Neural cell (in vitro differentiated cells): Measurements from ENCODE around the gene BICRA. TPM values are rescaled to one million over a fixed set of nuclear protein-coding genes. Genes with fewer than 3 reads are reported as not detected.
"Not testable (repeated sequence)": the region's sequence is repeated elsewhere in the genome, so short reads cannot be mapped to it uniquely, and the experiment has no call there.

Experiments used
- H2AFZ ChIP-seq: fragments of 200-600, 300-800 bp; sonication (generic), shearing (Covaris generic); 2 replicates; pipeline ENCODE4 v1.6.0; 2014; ENCODE audit warnings: low read depth, mild to moderate bottlenecking, antibody characterized with exemption, low read length, moderate library complexity
- H3F3A ChIP-seq: fragments of 200-600 bp; shearing (Covaris generic); 2 replicates; pipeline ENCODE4 v1.6.1; 2016; ENCODE audit warnings: mild to moderate bottlenecking, moderate library complexity, mixed read lengths, antibody characterized with exemption, low read length; ENCODE audit not compliant: insufficient read depth, poor library complexity, severe bottlenecking
- H3K27ac ChIP-seq: fragments of 200-600, 300-800 bp; sonication (generic), shearing (Covaris generic); 2 replicates; pipeline ENCODE4 v1.5.1; 2014; ENCODE audit warnings: mild to moderate bottlenecking, low read length, moderate library complexity
- H3K27me3 ChIP-seq: fragments of 300-800, 200-600 bp; sonication (generic), shearing (Covaris generic); 2 replicates; pipeline ENCODE4 v1.6.0; 2014; ENCODE audit warnings: mild to moderate bottlenecking, low read depth, low read length, moderate library complexity; ENCODE audit not compliant: insufficient read depth
- H3K36me3 ChIP-seq: fragments of 300-800, 200-600 bp; sonication (generic), shearing (Covaris generic); 2 replicates; pipeline ENCODE4 v1.5.1; 2014; ENCODE audit warnings: mild to moderate bottlenecking, antibody characterized with exemption, low read length, moderate library complexity; ENCODE audit not compliant: insufficient read depth
- H3K4me2 ChIP-seq: fragments of 300-800, 200-600 bp; sonication (generic), shearing (Covaris generic); 2 replicates; pipeline ENCODE4 v1.6.0; 2014; ENCODE audit warnings: mild to moderate bottlenecking, low read length
- H3K4me3 ChIP-seq: fragments of 300-800, 200-600 bp; sonication (generic), shearing (Covaris generic); 2 replicates; pipeline ENCODE4 v1.5.1; 2014; ENCODE audit warnings: mild to moderate bottlenecking, low read length, moderate library complexity
- H3K79me2 ChIP-seq: fragments of 200-600 bp; shearing (Covaris generic); replicated peaks from 2 replicates; pipeline ENCODE4 v1.6.0; 2014; ENCODE audit warnings: mild to moderate bottlenecking, low read length, moderate library complexity; ENCODE audit not compliant: insufficient read depth
- H3K9ac ChIP-seq: fragments of 300-800, 200-600 bp; sonication (generic), shearing (Covaris generic); 2 replicates; pipeline ENCODE4 v1.6.1; 2016; ENCODE audit warnings: mild to moderate bottlenecking, low read length, mixed read lengths
- H3K9me2 ChIP-seq: fragments of 200-600 bp; shearing (Covaris generic); 2 replicates; pipeline ENCODE4 v1.6.1; 2016; ENCODE audit warnings: mild to moderate bottlenecking, low read length, mixed read lengths; ENCODE audit not compliant: insufficient read depth
- H3K9me3 ChIP-seq: fragments of 200-600, 300-800 bp; sonication (generic), shearing (Covaris generic); 2 replicates; pipeline ENCODE4 v1.6.1; 2016; ENCODE audit warnings: mild to moderate bottlenecking, mixed run types, low read length, moderate library complexity, mixed read lengths
- H4K20me1 ChIP-seq: fragments of 200-600 bp; shearing (Covaris generic); 2 replicates; pipeline ENCODE4 v1.6.1; 2016; ENCODE audit warnings: mild to moderate bottlenecking, mixed run types; ENCODE audit not compliant: insufficient read depth
- CTCF ChIP-seq: fragments of 450-650 bp; IDR thresholded peaks from 2 replicates; pipeline ENCODE4 v1.5.1; 2014; ENCODE audit warnings: antibody characterized with exemption, mild to moderate bottlenecking, moderate library complexity; ENCODE audit not compliant: poor library complexity, severe bottlenecking
- EP300 ChIP-seq: fragments of 450-650 bp; conservative IDR thresholded peaks from 2 replicates; pipeline ENCODE4 v1.6.1; 2014; ENCODE audit warnings: antibody characterized with exemption, mild to moderate bottlenecking, moderate library complexity; ENCODE audit not compliant: poor library complexity, severe bottlenecking
- EZH2 ChIP-seq: fragments of 200-600, 300-800 bp; shearing (Covaris generic), sonication (generic); IDR thresholded peaks from 2 replicates; pipeline ENCODE4 v1.6.1; 2014; ENCODE audit warnings: antibody characterized with exemption, low read length, borderline replicate concordance, mild to moderate bottlenecking; ENCODE audit not compliant: insufficient read depth, poor library complexity, severe bottlenecking
- MXI1 ChIP-seq: fragments of 450-650 bp; conservative IDR thresholded peaks from 2 replicates; pipeline ENCODE4 v1.6.1; 2014; ENCODE audit warnings: antibody characterized with exemption, mild to moderate bottlenecking; ENCODE audit not compliant: poor library complexity, severe bottlenecking
- POLR2AphosphoS5 ChIP-seq: IDR thresholded peaks from 2 replicates; pipeline ENCODE4 v1.6.1; 2012
- RAD21 ChIP-seq: fragments of 450-650 bp; conservative IDR thresholded peaks from 2 replicates; pipeline ENCODE4 v1.6.1; 2014; ENCODE audit warnings: antibody characterized with exemption, mild to moderate bottlenecking, moderate library complexity
- REST ChIP-seq: IDR thresholded peaks from 2 replicates; pipeline ENCODE4 v1.6.1; 2012; ENCODE audit warnings: borderline replicate concordance
- SMC3 ChIP-seq: fragments of 450-650 bp; conservative IDR thresholded peaks from 2 replicates; pipeline ENCODE4 v1.6.1; 2014; ENCODE audit warnings: antibody characterized with exemption, mild to moderate bottlenecking, moderate library complexity; ENCODE audit not compliant: poor library complexity
- TAF1 ChIP-seq: IDR thresholded peaks from 2 replicates; pipeline ENCODE4 v1.6.1; 2012; ENCODE audit warnings: low read depth
- polyA plus RNA-seq: library from polyadenylated mRNA; depleted of rRNA; stranded (reverse); fragments of >200 nt; gene quantifications from 2 replicates; pipeline ENCODE4 v1.2.3, GENCODE V29; 2014

Gene BICRA
- polyA plus RNA-seq, 1 donor from 2014 or later, result 0.11 TPM

- Histone ChIP-seq H3K27me3 (no peaks in the 10 kb centered on the region), H4K20me1 (no peaks in the 10 kb centered on the region), H2AFZ (no peak overlapping the region), H3K27ac (no peak overlapping the region), H3K79me2 (no peaks in the 10 kb centered on the region), H3K9me3 (no peaks in the 10 kb centered on the region), H3K4me2 (no peak overlapping the region), H3F3A (no peaks in the 10 kb centered on the region), H3K9me2 (no peaks in the 10 kb centered on the region), H3K9ac (no peak overlapping the region), H3K4me3 (no peak overlapping the region), H3K36me3 (no peaks in the 10 kb centered on the region)
- TF ChIP-seq POLR2AphosphoS5 (no peak), MXI1 (no peak), REST (no peak), RAD21 (no peak), CTCF (no peak), EP300 (no peak)
Observed at GRCh38 chr19:47595944-47596343, 13.0 kb upstream of the BICRA start.

- Histone ChIP-seq H4K20me1 (no peaks in the 10 kb centered on the region), H3K9ac (no peak overlapping the region), H3K9me2 (no peaks in the 10 kb centered on the region), H2AFZ (no peak overlapping the region), H3K36me3 (no peaks in the 10 kb centered on the region), H3F3A (no peaks in the 10 kb centered on the region), H3K27ac (no peak overlapping the region), H3K4me3 (no peak overlapping the region), H3K9me3 (no peaks in the 10 kb centered on the region), H3K79me2 (no peaks in the 10 kb centered on the region), H3K4me2 (no peak overlapping the region), H3K27me3 (no peaks in the 10 kb centered on the region)
- TF ChIP-seq SMC3 (no peak), CTCF (no peak), EP300 (no peak), MXI1 (no peak), POLR2AphosphoS5 (no peak), TAF1 (no peak), REST (no peak), EZH2 (no peak), RAD21 (no peak)
Observed at GRCh38 chr19:47598407-47599349, 10.3 kb upstream of the BICRA start.

- Histone ChIP-seq H2AFZ (peak overlapping the region; percentile 73), H3K9ac (peak overlapping the region; percentile 64), H3K4me2 (peak overlapping the region; percentile 48), H3K27ac (peak overlapping the region; percentile 68), H3K4me3 (peak overlapping the region; percentile 84)
- not testable (repeated sequence) for H3K27me3 ChIP-seq, H3F3A ChIP-seq, H3K9me2 ChIP-seq, H3K79me2 ChIP-seq, H3K36me3 ChIP-seq, H4K20me1 ChIP-seq, H3K9me3 ChIP-seq
Observed at GRCh38 chr19:47599671-47600245, 9.2 kb upstream of the BICRA start.
